Measurements from ENCODE around the gene ITPR1.

DNA sequence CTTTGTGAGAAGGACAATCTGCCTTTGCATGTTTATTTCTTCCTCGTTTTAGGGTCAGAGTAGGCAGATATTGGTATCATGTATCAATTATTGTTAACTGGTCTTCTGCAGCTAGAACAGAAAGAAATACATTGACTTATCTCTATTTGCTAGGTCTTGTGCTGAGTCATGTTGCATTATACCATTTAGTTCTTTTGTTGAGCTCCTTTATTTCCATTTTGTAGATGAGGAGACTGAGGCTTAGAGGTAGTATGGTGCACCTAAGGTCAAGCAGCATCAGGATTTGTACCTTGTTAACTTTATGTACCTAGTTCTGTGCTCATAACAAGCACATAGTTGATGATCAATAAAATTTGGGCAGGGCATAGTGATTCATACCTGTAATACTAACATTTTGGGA is 182.6 kb downstream of the ITPR1 start:
- TF ChIP-seq MYNN (tag by site-specific recombination; IDR thresholded peaks at IDR 0.05; ENCODE audit: borderline replicate concordance) (no peak), GLI4 (tag by site-specific recombination; IDR thresholded peaks at IDR 0.05) (no peak), PBX3 (CRISPR knock-in tag; IDR thresholded peaks at IDR 0.05) (no peak), ZNF280D (tag by site-specific recombination; IDR thresholded peaks at IDR 0.05) (no peak)
- TF ChIP-seq, protein P1, sequence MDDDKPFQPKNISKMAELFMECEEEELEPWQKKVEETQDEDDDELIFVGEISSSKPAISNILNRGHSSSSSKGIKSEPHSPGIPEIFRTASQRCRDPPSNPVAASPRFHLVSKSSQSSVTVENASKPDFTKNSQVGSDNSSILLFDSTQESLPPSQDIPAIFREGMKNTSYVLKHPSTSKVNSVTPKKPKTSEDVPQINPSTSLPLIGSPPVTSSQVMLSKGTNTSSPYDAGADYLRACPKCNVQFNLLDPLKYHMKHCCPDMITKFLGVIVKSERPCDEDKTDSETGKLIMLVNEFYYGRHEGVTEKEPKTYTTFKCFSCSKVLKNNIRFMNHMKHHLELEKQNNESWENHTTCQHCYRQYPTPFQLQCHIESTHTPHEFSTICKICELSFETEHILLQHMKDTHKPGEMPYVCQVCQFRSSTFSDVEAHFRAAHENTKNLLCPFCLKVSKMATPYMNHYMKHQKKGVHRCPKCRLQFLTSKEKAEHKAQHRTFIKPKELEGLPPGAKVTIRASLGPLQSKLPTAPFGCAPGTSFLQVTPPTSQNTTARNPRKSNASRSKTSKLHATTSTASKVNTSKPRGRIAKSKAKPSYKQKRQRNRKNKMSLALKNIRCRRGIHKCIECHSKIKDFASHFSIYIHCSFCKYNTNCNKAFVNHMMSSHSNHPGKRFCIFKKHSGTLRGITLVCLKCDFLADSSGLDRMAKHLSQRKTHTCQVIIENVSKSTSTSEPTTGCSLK (tag by site-specific recombination; IDR thresholded peaks at IDR 0.05) = no peak
- TF ChIP-seq, protein P2, sequence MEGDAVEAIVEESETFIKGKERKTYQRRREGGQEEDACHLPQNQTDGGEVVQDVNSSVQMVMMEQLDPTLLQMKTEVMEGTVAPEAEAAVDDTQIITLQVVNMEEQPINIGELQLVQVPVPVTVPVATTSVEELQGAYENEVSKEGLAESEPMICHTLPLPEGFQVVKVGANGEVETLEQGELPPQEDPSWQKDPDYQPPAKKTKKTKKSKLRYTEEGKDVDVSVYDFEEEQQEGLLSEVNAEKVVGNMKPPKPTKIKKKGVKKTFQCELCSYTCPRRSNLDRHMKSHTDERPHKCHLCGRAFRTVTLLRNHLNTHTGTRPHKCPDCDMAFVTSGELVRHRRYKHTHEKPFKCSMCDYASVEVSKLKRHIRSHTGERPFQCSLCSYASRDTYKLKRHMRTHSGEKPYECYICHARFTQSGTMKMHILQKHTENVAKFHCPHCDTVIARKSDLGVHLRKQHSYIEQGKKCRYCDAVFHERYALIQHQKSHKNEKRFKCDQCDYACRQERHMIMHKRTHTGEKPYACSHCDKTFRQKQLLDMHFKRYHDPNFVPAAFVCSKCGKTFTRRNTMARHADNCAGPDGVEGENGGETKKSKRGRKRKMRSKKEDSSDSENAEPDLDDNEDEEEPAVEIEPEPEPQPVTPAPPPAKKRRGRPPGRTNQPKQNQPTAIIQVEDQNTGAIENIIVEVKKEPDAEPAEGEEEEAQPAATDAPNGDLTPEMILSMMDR (tag by site-specific recombination; IDR thresholded peaks at IDR 0.05) = no peak

All from HEK293 (cell line).